IMR-90 (cell line): ENCODE data around the gene GCK. TPM values are rescaled to one million over a fixed set of nuclear protein-coding genes. Genes with fewer than 3 reads are reported as not detected.

ENCODE experiments used
- ATAC-seq: fragments of 200-7000 bp; cut with Tn5 transposase; 2 replicates; pipeline ENCODE4 v1.9.1; 2020; ENCODE audit warnings: low read depth, mild to moderate bottlenecking, moderate library complexity
- BruUV-seq: library from RNA; stranded (reverse); fragments of 400-500 nt; replicated peaks from 2 replicates; lab custom pipeline; 2021; lab: Mats Ljungman, UMichigan
- CTCF ChIA-PET: fragments of 300-600 bp; formaldehyde crosslinking; extraction: SDS; loops from one replicate; lab custom pipeline; 2021; ENCODE audit warnings: antibody characterized with exemption; lab: Yijun Ruan, JAX
- POLR2A ChIA-PET: fragments of 300-600 bp; sonication (Branson Sonifier 250); formaldehyde crosslinking; loops from one replicate; lab custom pipeline; 2022; ENCODE audit warnings: antibody characterized with exemption; ENCODE audit not compliant: unreplicated experiment; lab: Charles Lee
- DNase-seq: peaks from one replicate; pipeline ENCODE4 v3.0.0; 2013
- H2AFZ ChIP-seq: replicated peaks from 2 replicates; pipeline ENCODE3; 2013; ENCODE audit warnings: low read length, mild to moderate bottlenecking; ENCODE audit not compliant: poor library complexity
- H2AK5ac ChIP-seq: 2 replicates; pipeline ENCODE4 v1.6.1; 2013; ENCODE audit warnings: low read depth, low read length, inconsistent platforms
- H2AK9ac ChIP-seq: replicated peaks from 2 replicates; pipeline ENCODE3; 2013; ENCODE audit warnings: mild to moderate bottlenecking, low read depth, low read length, moderate library complexity; ENCODE audit not compliant: poor library complexity
- H2BK120ac ChIP-seq: 2 replicates; pipeline ENCODE4 v1.6.1; 2013; ENCODE audit warnings: low read depth, low read length, inconsistent platforms
- H2BK15ac ChIP-seq: 3 replicates; pipeline ENCODE4 v1.6.1; 2013; ENCODE audit warnings: low read depth, low read length, inconsistent platforms
- H2BK20ac ChIP-seq: 2 replicates; pipeline ENCODE4 v1.6.1; 2013; ENCODE audit warnings: low read depth, mild to moderate bottlenecking, inconsistent platforms, low read length, moderate library complexity
- H2BK5ac ChIP-seq: 2 replicates; pipeline ENCODE4 v1.6.1; 2013; ENCODE audit warnings: mild to moderate bottlenecking, low read depth, low read length, inconsistent platforms; ENCODE audit not compliant: poor library complexity, severe bottlenecking
- H3K14ac ChIP-seq: replicated peaks from 2 replicates; pipeline ENCODE4 v1.6.1; 2013; ENCODE audit warnings: low read depth, low read length, inconsistent platforms
- H3K18ac ChIP-seq: 2 replicates; pipeline ENCODE4 v1.6.1; 2013; ENCODE audit warnings: low read depth, low read length, control low read depth
- H3K23ac ChIP-seq: 2 replicates; pipeline ENCODE4 v1.6.1; 2013; ENCODE audit warnings: low read depth, low read length, inconsistent platforms
- H3K27ac ChIP-seq: 2 replicates; pipeline ENCODE4 v1.5.1; 2013; ENCODE audit warnings: mild to moderate bottlenecking, control low read depth, low read length; ENCODE audit not compliant: insufficient read depth
- H3K27me3 ChIP-seq: 2 replicates; pipeline ENCODE4 v1.6.1; 2013; ENCODE audit warnings: low read length; ENCODE audit not compliant: control insufficient read depth, insufficient read depth
- H3K36me3 ChIP-seq: 2 replicates; pipeline ENCODE4 v1.6.1; 2013; ENCODE audit warnings: low read length, mixed read lengths; ENCODE audit not compliant: control insufficient read depth, insufficient read depth
- H3K4ac ChIP-seq: 2 replicates; pipeline ENCODE4 v1.6.1; 2013; ENCODE audit warnings: low read depth, low read length, inconsistent platforms
- H3K4me1 ChIP-seq: 2 replicates; pipeline ENCODE4 v1.6.1; 2013; ENCODE audit warnings: low read length, mixed read lengths; ENCODE audit not compliant: control insufficient read depth, insufficient read depth
- H3K4me2 ChIP-seq: 2 replicates; pipeline ENCODE4 v1.6.1; 2013; ENCODE audit warnings: low read depth, mild to moderate bottlenecking, control low read depth, low read length, moderate library complexity
- H3K4me3 ChIP-seq: 2 replicates; pipeline ENCODE4 v1.5.1; 2013; ENCODE audit warnings: low read depth, mild to moderate bottlenecking, control low read depth, low read length, moderate library complexity; ENCODE audit not compliant: insufficient read depth
- H3K56ac ChIP-seq: 2 replicates; pipeline ENCODE4 v1.6.1; 2013; ENCODE audit warnings: low read length, inconsistent platforms; ENCODE audit not compliant: insufficient read depth; ENCODE audit errors: extremely low read depth
- H3K79me1 ChIP-seq, 2 experiments: 2 replicates each; pipeline ENCODE4 v1.6.1; 2013; ENCODE audit warnings: low read length in 2 of 2, inconsistent platforms in 1 of 2, low read depth in 1 of 2
- H3K9ac ChIP-seq: 2 replicates; pipeline ENCODE4 v1.6.1; 2013; ENCODE audit warnings: low read depth, low read length, control low read depth
- H3K9me1 ChIP-seq: 2 replicates; pipeline ENCODE4 v1.6.1; 2013; ENCODE audit warnings: low read length, inconsistent platforms; ENCODE audit not compliant: insufficient read depth
- H3K9me3 ChIP-seq: 2 replicates; pipeline ENCODE4 v1.6.1; 2013; ENCODE audit warnings: low read length; ENCODE audit not compliant: control insufficient read depth, insufficient read depth
- H4K20me1 ChIP-seq: 2 replicates; pipeline ENCODE4 v1.6.1; 2013; ENCODE audit warnings: low read length, inconsistent platforms; ENCODE audit not compliant: insufficient read depth
- H4K5ac ChIP-seq: 2 replicates; pipeline ENCODE4 v1.6.1; 2013; ENCODE audit warnings: mild to moderate bottlenecking, low read depth, low read length, control low read depth
- H4K8ac ChIP-seq, 2 experiments: 2 replicates each; pipeline ENCODE4 v1.6.1; 2013; ENCODE audit warnings: low read depth in 2 of 2, low read length in 2 of 2, control low read depth in 1 of 2, inconsistent platforms in 1 of 2
- H4K91ac ChIP-seq: 2 replicates; pipeline ENCODE4 v1.6.1; 2013; ENCODE audit warnings: low read depth, low read length, inconsistent platforms; ENCODE audit not compliant: insufficient read depth
- BHLHE40 ChIP-seq: fragments of 150-350 bp; IDR thresholded peaks from 2 replicates; pipeline ENCODE4 v1.6.1; 2016; ENCODE audit warnings: mild to moderate bottlenecking, low read depth, low read length
- CEBPB ChIP-seq: IDR thresholded peaks from 2 replicates; pipeline ENCODE4 v1.6.1; 2012; ENCODE audit warnings: low read depth, low read length, improper control_type of control experiment
- CHD1 ChIP-seq: IDR thresholded peaks from 2 replicates; pipeline ENCODE4 v1.6.1; 2012; ENCODE audit warnings: low read depth, low read length, improper control_type of control experiment
- ELK1 ChIP-seq: fragments of 150-350 bp; IDR thresholded peaks from 2 replicates; pipeline ENCODE4 v1.6.1; 2016; ENCODE audit warnings: low read depth, mild to moderate bottlenecking, low read length, moderate library complexity, borderline replicate concordance
- FOS ChIP-seq: fragments of 150-350 bp; IDR thresholded peaks from 2 replicates; pipeline ENCODE4 v1.6.1; 2016; ENCODE audit warnings: low read depth, low read length
- MAFK ChIP-seq: IDR thresholded peaks from 2 replicates; pipeline ENCODE4 v1.6.1; 2012; ENCODE audit warnings: low read depth, low read length, improper control_type of control experiment
- MAZ ChIP-seq: IDR thresholded peaks from 2 replicates; pipeline ENCODE4 v1.6.1; 2012; ENCODE audit warnings: low read depth, mild to moderate bottlenecking, low read length, improper control_type of control experiment, moderate library complexity, borderline replicate concordance
- MXI1 ChIP-seq: IDR thresholded peaks from 2 replicates; pipeline ENCODE4 v1.6.1; 2012; ENCODE audit warnings: low read depth, mild to moderate bottlenecking, low read length, moderate library complexity, borderline replicate concordance
- NFE2L2 ChIP-seq: fragments of 150-350 bp; IDR thresholded peaks from 2 replicates; pipeline ENCODE4 v1.6.1; 2016; ENCODE audit warnings: low read depth, mild to moderate bottlenecking, low read length
- POLR2A ChIP-seq: IDR thresholded peaks from 2 replicates; pipeline ENCODE4 v1.6.1; 2012; ENCODE audit warnings: mild to moderate bottlenecking, low read depth, low read length
- RAD21 ChIP-seq: IDR thresholded peaks from 2 replicates; pipeline ENCODE4 v1.6.1; 2012; ENCODE audit warnings: low read length, improper control_type of control experiment
- RCOR1 ChIP-seq: IDR thresholded peaks from 2 replicates; pipeline ENCODE4 v1.6.1; 2012; ENCODE audit warnings: mild to moderate bottlenecking, low read length, improper control_type of control experiment; ENCODE audit not compliant: insufficient replicate concordance
- RFX5 ChIP-seq: IDR thresholded peaks from 2 replicates; pipeline ENCODE4 v1.8.0; 2012; ENCODE audit warnings: low read depth, mild to moderate bottlenecking, low read length, moderate library complexity
- SMC3 ChIP-seq: fragments of 150-350 bp; IDR thresholded peaks from 2 replicates; pipeline ENCODE4 v1.6.1; 2016; ENCODE audit warnings: low read depth, mild to moderate bottlenecking, antibody characterized with exemption, low read length, moderate library complexity
- WGBS, 2 experiments: methylation state at CpG; one replicate each; pipeline versions ENCODE4 v1.1.5 to v1.1.7; 2013; ENCODE audit warnings: missing lambda C conversion rate in 2 of 2; ENCODE audit not compliant: insufficient read length in 1 of 2; ENCODE audit errors: extremely low coverage in 2 of 2; 5-methylcytosine and 5-hydroxymethylcytosine counted together
- dilution Hi-C: fragments of 300-500 bp; cut with HindIII; formaldehyde crosslinking; loops from one replicate; pipeline ENCODE4 v1.14.3; 2018; ENCODE audit warnings: low sequenced_read_pairs; ENCODE audit not compliant: unreplicated experiment
- in situ Hi-C: fragments of 300-500 bp; cut with MboI; formaldehyde crosslinking; loops from 3 replicates; pipeline ENCODE4 v1.14.3; 2019; ENCODE audit warnings: low sequenced_read_pairs, inconsistent platforms, mixed read lengths
- intact Hi-C: fragments of 100-400 bp; cut with micrococcal nuclease; formaldehyde crosslinking; loops from 2 replicates; pipeline ENCODE4 v1.10.0; 2022
- polyA plus RNA-seq, 3 experiments: library from polyadenylated mRNA; depleted of rRNA; stranded (reverse); fragments of >200 nt; gene quantifications; 2 replicates each; pipeline ENCODE4 v1.2.3, GENCODE V29; 2012; ENCODE audit warnings: low replicate concordance in 1 of 3
- total RNA-seq: library from RNA; depleted of rRNA; stranded (reverse); fragments of >200 nt; gene quantifications from 2 replicates; pipeline ENCODE4 v1.2.3, GENCODE V29; 2012
- TF ChIP-seq, protein P1 (sequence below): conservative IDR thresholded peaks from 2 replicates; pipeline ENCODE4 v1.5.1; 2012; ENCODE audit warnings: mild to moderate bottlenecking, low read depth, low read length, improper control_type of control experiment
- TF ChIP-seq, protein P2 (sequence below): fragments of 150-350 bp; IDR thresholded peaks from 2 replicates; pipeline ENCODE4 v1.6.1; 2017; ENCODE audit warnings: mild to moderate bottlenecking, antibody characterized with exemption, low read length, low read depth

GCK gene
- total and polyA plus RNA-seq, 2 of the 4 experiments (the other 2 are of a cell fraction), result 0.14 to 0.18 TPM

GRCh38 chr7:44109991-44110390 lies 79.2 kb downstream of the GCK start:
- no peak for DNase-seq
- Histone ChIP-seq H2BK5ac (no peak overlapping the region), H4K5ac (no peak overlapping the region), H3K27ac (no peak overlapping the region), H2BK120ac (no peak overlapping the region), H3K9ac (no peak overlapping the region), H4K91ac (no peak overlapping the region), H3K14ac (no peak overlapping the region), H3K9me3 (no peaks in the 10 kb centered on the region), H2BK15ac (no peak overlapping the region), H3K9me1 (peaks cover 7% of the 10 kb centered on the region), H2AK5ac (no peak overlapping the region), H3K4me3 (no peak overlapping the region), H3K18ac (no peak overlapping the region), H4K20me1 (no peaks in the 10 kb centered on the region), H2AFZ (no peak overlapping the region), H3K4me2 (no peak overlapping the region), H3K27me3 (no peaks in the 10 kb centered on the region), H3K4me1 (peaks cover 13% of the 10 kb centered on the region), H3K36me3 (peaks cover 9% of the 10 kb centered on the region), H2AK9ac (no peak overlapping the region), H3K56ac (no peak overlapping the region), H3K4ac (no peak overlapping the region), H3K79me1 (no peaks in the 10 kb centered on the region; a peak in 1 of 4 replicates), H4K8ac (no peak overlapping the region), H3K23ac (no peak overlapping the region), H2BK20ac (no peak overlapping the region)
- intact Hi-C loops, result no loop called here
- CTCF ChIA-PET, result no interaction called here
- dilution Hi-C loops, result no loop called here
- POLR2A ChIA-PET, result no interaction called here
- in situ Hi-C loops, result no loop called here
- ATAC-seq, result no peak
- no TSS peak for BruUV-seq
- TF ChIP-seq, protein P1, sequence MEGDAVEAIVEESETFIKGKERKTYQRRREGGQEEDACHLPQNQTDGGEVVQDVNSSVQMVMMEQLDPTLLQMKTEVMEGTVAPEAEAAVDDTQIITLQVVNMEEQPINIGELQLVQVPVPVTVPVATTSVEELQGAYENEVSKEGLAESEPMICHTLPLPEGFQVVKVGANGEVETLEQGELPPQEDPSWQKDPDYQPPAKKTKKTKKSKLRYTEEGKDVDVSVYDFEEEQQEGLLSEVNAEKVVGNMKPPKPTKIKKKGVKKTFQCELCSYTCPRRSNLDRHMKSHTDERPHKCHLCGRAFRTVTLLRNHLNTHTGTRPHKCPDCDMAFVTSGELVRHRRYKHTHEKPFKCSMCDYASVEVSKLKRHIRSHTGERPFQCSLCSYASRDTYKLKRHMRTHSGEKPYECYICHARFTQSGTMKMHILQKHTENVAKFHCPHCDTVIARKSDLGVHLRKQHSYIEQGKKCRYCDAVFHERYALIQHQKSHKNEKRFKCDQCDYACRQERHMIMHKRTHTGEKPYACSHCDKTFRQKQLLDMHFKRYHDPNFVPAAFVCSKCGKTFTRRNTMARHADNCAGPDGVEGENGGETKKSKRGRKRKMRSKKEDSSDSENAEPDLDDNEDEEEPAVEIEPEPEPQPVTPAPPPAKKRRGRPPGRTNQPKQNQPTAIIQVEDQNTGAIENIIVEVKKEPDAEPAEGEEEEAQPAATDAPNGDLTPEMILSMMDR, result no peak
- TF ChIP-seq BHLHE40 (no peak), RFX5 (no peak), CEBPB (no peak), RCOR1 (no peak), SMC3 (no peak), MAZ (no peak), ELK1 (no peak), RAD21 (no peak), CHD1 (no peak), NFE2L2 (no peak), FOS (no peak), POLR2A (no peak), MAFK (no peak), MXI1 (no peak)
- TF ChIP-seq, protein P2, sequence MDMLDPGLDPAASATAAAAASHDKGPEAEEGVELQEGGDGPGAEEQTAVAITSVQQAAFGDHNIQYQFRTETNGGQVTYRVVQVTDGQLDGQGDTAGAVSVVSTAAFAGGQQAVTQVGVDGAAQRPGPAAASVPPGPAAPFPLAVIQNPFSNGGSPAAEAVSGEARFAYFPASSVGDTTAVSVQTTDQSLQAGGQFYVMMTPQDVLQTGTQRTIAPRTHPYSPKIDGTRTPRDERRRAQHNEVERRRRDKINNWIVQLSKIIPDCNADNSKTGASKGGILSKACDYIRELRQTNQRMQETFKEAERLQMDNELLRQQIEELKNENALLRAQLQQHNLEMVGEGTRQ, result no peak
- 92% methylated on average over 8 of the region's 18 CpGs; no CpG with 5 or more reads in 1 of the 2 experiments for WGBS, 2 experiments
